NB4 (cell line): ENCODE results near the gene MMP1.

Source experiments
- CTCF ChIP-seq: IDR thresholded peaks from one replicate; pipeline ENCODE4 v1.5.1; 2012; ENCODE audit warnings: low read depth, low read length
- MAX ChIP-seq: IDR thresholded peaks from 2 replicates; pipeline ENCODE4 v1.6.1; 2011; ENCODE audit warnings: low read depth, low read length
- POLR2A ChIP-seq: IDR thresholded peaks from 2 replicates; pipeline ENCODE4 v1.6.1; 2011; ENCODE audit warnings: mild to moderate bottlenecking; ENCODE audit not compliant: insufficient read length; ENCODE audit errors: extremely low read depth

- TF ChIP-seq CTCF (no peak), MAX (no peak), POLR2A (no peak)
Measured at GRCh38 chr11:102829316-102830000, 31.5 kb upstream of the MMP1 start.
